ENCODE results near the gene TUBB6. TPM values are rescaled to one million over a fixed set of nuclear protein-coding genes. Genes with fewer than 3 reads are reported as not detected.

Gene TUBB6
- total RNA-seq, 6 donors from 2014 or later: 89.1 to 380 (median 157) TPM

DNA sequence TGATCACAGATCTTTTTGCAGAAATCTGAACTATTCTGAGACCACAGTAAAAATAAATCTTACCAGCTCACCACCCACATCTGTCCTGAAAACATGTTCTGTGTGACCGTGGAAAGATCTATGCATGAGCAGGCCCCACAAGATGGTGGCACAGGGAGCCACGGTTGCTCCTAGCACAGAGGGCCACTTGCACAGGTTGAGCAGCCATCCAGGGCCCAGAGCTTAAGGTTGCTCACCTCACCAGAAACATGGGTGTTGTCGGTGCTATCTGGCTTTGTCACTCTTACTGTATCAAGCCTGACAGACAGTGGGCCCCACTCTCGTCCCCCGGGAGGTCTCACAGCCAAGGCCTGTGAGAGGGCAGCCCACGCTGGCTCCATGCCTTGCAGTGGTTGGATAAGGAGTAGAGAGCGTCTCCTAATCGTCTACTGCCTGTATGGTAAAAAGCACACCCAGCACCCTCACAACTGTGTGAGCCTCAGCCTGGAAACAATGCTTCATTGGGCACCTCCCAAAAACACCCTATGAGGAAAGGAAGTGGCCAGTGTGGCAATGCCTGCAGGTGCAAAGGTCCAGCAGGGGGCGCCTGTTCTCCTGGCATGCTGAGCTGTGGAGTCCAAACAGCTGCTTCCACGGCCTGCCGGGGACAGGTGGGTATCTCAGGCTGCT lies 19.6 kb downstream of the TUBB6 start:
- Histone ChIP-seq H3K36me3 (peaks cover 14 to 89% (median 48%) of the 10 kb centered on the region in 4 donors), H3K27me3 (no peaks in the 10 kb centered on the region), H3K27ac (no peak overlapping the region), H3K4me3 (no peak overlapping the region), H3K4me1 (peaks cover 0 to 6% (median 0%) of the 10 kb centered on the region in 4 donors), H3K9me3 (no peaks in the 10 kb centered on the region)
- TF ChIP-seq EP300 (IDR thresholded peaks at IDR 0.05): no peak
- TF ChIP-seq, protein P1, sequence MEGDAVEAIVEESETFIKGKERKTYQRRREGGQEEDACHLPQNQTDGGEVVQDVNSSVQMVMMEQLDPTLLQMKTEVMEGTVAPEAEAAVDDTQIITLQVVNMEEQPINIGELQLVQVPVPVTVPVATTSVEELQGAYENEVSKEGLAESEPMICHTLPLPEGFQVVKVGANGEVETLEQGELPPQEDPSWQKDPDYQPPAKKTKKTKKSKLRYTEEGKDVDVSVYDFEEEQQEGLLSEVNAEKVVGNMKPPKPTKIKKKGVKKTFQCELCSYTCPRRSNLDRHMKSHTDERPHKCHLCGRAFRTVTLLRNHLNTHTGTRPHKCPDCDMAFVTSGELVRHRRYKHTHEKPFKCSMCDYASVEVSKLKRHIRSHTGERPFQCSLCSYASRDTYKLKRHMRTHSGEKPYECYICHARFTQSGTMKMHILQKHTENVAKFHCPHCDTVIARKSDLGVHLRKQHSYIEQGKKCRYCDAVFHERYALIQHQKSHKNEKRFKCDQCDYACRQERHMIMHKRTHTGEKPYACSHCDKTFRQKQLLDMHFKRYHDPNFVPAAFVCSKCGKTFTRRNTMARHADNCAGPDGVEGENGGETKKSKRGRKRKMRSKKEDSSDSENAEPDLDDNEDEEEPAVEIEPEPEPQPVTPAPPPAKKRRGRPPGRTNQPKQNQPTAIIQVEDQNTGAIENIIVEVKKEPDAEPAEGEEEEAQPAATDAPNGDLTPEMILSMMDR (IDR thresholded peaks at IDR 0.05): peak; percentile 61 to 78 (median 64)
- no peak for TF ChIP-seq POLR2A (IDR thresholded peaks at IDR 0.05)
- TF ChIP-seq POLR2AphosphoS5 (IDR thresholded peaks at IDR 0.05): peak in 1 of 2 donors; percentile 7
- peak; percentile 78 to 83 for ATAC-seq (ENCODE audit: low FRiP score in 2 of 2)
- DNase-seq: peak in 1 of 2 donors; percentile 76
- WGBS, 2 donors: 52 to 67% methylated on average over 5 to 11 of the region's 11 CpGs

DNA sequence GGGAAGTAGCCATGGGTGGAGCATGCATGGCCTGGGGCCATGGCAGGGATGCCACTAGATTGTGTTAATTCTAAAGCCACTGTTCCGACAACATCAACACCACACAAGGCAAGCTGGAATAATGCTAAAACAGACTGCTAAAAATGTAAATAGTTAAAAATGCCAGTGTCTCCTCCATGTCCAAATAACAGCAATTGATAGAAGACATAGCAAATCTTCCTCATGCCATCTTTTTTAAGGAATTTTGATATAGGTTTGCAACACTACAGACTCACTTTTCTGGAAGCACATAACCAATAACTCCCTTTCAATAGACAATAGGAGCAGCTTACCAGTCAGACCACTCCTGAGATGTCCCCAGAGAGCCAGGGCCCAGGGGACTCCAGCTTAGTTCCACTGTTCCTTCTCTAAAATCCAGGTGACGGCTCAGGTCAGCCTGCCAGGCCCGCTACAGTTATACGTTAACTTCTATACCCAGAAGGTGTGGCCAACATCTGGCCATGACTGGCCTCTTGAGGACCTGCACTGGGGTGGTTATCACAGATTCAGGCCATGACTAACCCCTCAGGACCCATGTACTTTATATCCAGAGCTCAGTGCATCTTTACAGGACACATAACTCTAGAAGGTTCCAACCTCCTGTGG lies 20.3 kb downstream of the TUBB6 start:
- Histone ChIP-seq H3K4me1 (peaks cover 0 to 6% (median 0%) of the 10 kb centered on the region in 4 donors), H3K27me3 (no peaks in the 10 kb centered on the region), H3K9me3 (no peaks in the 10 kb centered on the region), H3K36me3 (peaks cover 14 to 83% (median 48%) of the 10 kb centered on the region in 4 donors), H3K27ac (no peak overlapping the region), H3K4me3 (no peak overlapping the region)
- ATAC-seq (ENCODE audit: low FRiP score in 2 of 2) (peak in 1 of 2 donors; percentile 19), DNase-seq (no peak)
- WGBS, 2 donors: 90 to 96% methylated on average over 2 to 4 of the region's 4 CpGs
- TF ChIP-seq, protein P1 (IDR thresholded peaks at IDR 0.05): peak in 4 of 6 experiments; percentile 2 to 8 (median 4)
- TF ChIP-seq POLR2A (IDR thresholded peaks at IDR 0.05): no peak

DNA sequence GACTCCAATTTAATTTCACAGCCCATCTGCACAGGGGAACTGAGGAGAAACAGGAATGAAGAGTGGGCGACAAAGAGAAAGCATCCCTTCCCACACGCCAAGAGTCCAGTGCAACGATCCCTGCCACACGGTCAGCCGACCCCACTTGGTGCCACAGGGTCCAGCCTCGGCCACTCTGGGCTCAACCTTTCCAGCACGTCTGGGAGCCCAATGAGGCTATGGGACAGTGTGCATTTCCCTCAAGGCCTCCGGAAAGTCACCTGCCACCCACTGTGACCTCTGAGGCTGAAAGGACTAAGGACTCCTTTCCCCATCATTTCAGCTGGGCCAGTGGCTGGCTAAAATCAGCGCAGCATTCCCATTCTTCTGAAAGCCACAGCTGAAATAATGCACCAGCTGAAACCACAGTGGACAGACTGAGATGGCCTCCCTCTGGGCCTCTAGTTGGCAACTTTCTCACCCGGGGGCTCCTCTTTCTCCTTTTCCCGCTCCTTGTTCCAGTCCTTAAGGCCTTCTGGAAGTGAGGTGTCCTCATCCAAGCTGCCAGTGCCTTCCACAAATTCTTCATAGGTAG lies 21.2 kb downstream of the TUBB6 start:
- Histone ChIP-seq H3K27me3 (no peaks in the 10 kb centered on the region), H3K4me3 (no peak overlapping the region), H3K4me1 (peaks cover 0 to 6% (median 0%) of the 10 kb centered on the region in 4 donors), H3K36me3 (peaks cover 14 to 85% (median 57%) of the 10 kb centered on the region in 4 donors), H3K27ac (no peak overlapping the region), H3K9me3 (no peaks in the 10 kb centered on the region)
- TF ChIP-seq, protein P1 (IDR thresholded peaks at IDR 0.05): no peak
- TF ChIP-seq POLR2A (IDR thresholded peaks at IDR 0.05): no peak
- no peak for TF ChIP-seq POLR2AphosphoS5 (IDR thresholded peaks at IDR 0.05)
- WGBS, 2 donors: 91 to 94% methylated on average over 9 to 11 of the region's 11 CpGs
- ATAC-seq (ENCODE audit: low FRiP score in 2 of 2) (no peak), DNase-seq (no peak)

DNA sequence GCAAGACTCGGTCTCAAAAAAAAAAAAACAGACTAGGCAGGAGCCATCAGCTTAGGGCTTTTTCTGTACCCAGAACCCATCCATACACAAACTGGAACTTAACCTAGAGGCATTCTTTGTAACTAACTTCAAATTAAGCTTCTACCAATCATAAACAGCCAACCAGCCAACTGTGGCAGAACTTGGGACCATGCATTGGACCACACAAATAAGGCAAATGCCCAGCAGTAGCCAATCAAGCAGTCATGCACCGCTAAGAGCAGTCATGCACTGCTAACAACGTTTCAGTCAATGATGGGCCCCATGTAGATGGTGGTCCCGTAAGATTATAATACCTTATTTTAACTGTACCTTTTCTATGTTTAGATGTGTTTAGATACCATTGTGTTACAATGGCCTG lies 22.7 kb downstream of the TUBB6 start:
- Histone ChIP-seq H3K27ac (no peak overlapping the region), H3K27me3 (no peaks in the 10 kb centered on the region), H3K4me1 (peaks cover 0 to 10% (median 0%) of the 10 kb centered on the region in 4 donors), H3K4me3 (no peak overlapping the region), H3K9me3 (no peaks in the 10 kb centered on the region), H3K36me3 (peaks cover 4 to 85% (median 48%) of the 10 kb centered on the region in 4 donors)
- no peak for DNase-seq
- TF ChIP-seq POLR2AphosphoS5 (IDR thresholded peaks at IDR 0.05) (no peak), POLR2A (IDR thresholded peaks at IDR 0.05) (no peak), EP300 (IDR thresholded peaks at IDR 0.05) (no peak)
- TF ChIP-seq, protein P1 (IDR thresholded peaks at IDR 0.05): no peak
- no peak for ATAC-seq (ENCODE audit: low FRiP score in 2 of 2)
- 93 to 97% methylated on average over 4 of the region's 4 CpGs for WGBS, 2 donors

Measured in upper lobe of left lung (tissue), 6 donors.